Uterus (tissue), 4 donors: ENCODE data around the gene DIDO1. TPM values are rescaled to one million over a fixed set of nuclear protein-coding genes. Genes with fewer than 3 reads are reported as not detected.
A peak's percentile ranks its signal among the peaks of the same experiment; 100 is the strongest.

Experiments
- DNase-seq, 2 donors: peaks; one replicate each; pipeline ENCODE4 v3.0.0-alpha.2; 2019 to 2020
- H3K27ac ChIP-seq, 2 donors: fragments of 200-600 bp; sonication (generic); 1 replicate in 1 of 2; 2 replicates in 1 of 2; pipeline ENCODE4 v1.5.1; 2016 to 2018
- H3K27me3 ChIP-seq, 2 donors: fragments of 200-600 bp; sonication (generic); one replicate each; pipeline ENCODE4 v1.5.1; 2018 to 2019; ENCODE audit warnings: control low read depth in 1 of 2
- H3K36me3 ChIP-seq, 2 donors: fragments of 200-600 bp; sonication (generic); one replicate each; pipeline ENCODE4 v1.5.1; 2019; ENCODE audit warnings: control low read depth in 1 of 2
- H3K4me1 ChIP-seq, 2 donors: fragments of 200-600 bp; sonication (generic); one replicate each; pipeline ENCODE4 v1.5.1; 2018 to 2019; ENCODE audit warnings: control low read depth in 1 of 2
- H3K4me3 ChIP-seq, 2 donors: fragments of 200-600 bp; sonication (generic); 1 replicate in 1 of 2; 2 replicates in 1 of 2; pipeline ENCODE4 v1.5.1; 2018 to 2019; ENCODE audit warnings: mild to moderate bottlenecking in 1 of 2
- H3K9me3 ChIP-seq, 2 donors: fragments of 200-600 bp; sonication (generic); one replicate each; pipeline ENCODE4 v1.5.1; 2019; ENCODE audit warnings: control low read depth in 1 of 2
- POLR2A ChIP-seq, 2 donors: fragments of 450-650 bp; IDR thresholded peaks; one replicate each; pipeline ENCODE4 v1.6.1; 2016; ENCODE audit warnings: antibody characterized with exemption in 2 of 2, mild to moderate bottlenecking in 1 of 2, moderate library complexity in 1 of 2
- intact Hi-C: fragments of 100-400 bp; cut with DNase I; formaldehyde crosslinking; loops from one replicate; pipeline ENCODE4 v1.15.1; 2023; ENCODE audit warnings: low total_unique reads
- total RNA-seq, 4 donors: library from RNA; depleted of rRNA in 3 of 4; stranded (reverse); fragments of >200 nt in 3 of 4; gene quantifications; one replicate each; pipeline versions ENCODE4 v1.1.0 to v1.2.4, GENCODE V29; 2014 to 2023
- TF ChIP-seq, protein P1 (sequence below), 4 experiments: fragments of 200-600 bp in 2 of 4; fragments of 450-650 bp in 2 of 4; sonication (generic) in 2 of 4; IDR thresholded peaks; one replicate each; pipeline ENCODE4 v1.5.1; 2016 to 2019; ENCODE audit warnings: antibody characterized with exemption in 4 of 4, mild to moderate bottlenecking in 2 of 4, moderate library complexity in 1 of 4
- donor health status: DM: yes; HTN: yes; CAD: no.

DIDO1 gene
- total RNA-seq, 4 donors from 2014 or later = 20.9 to 92.8 (median 78.8) TPM

DNA sequence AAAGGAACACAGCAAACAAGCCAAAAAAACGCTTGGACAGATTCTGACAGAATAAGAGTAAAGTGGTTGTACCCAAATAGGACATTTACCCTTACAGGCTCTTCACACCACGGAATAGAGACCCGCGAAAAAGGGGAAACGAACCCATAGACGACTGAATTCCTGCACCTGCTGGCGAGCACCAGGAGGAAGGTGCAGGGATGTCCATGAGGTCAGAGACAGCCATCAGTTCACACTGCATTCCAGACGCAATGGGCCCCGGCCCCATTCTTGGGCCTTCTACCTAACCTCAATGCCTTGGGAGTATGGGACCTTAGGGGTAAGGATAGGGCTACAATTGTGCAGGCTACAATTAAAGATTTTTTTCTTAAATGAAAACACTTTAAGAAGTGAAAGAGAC, 5.2 kb upstream of the DIDO1 start:
- no peak overlapping the region for H3K27ac ChIP-seq
- TF ChIP-seq, protein P1, sequence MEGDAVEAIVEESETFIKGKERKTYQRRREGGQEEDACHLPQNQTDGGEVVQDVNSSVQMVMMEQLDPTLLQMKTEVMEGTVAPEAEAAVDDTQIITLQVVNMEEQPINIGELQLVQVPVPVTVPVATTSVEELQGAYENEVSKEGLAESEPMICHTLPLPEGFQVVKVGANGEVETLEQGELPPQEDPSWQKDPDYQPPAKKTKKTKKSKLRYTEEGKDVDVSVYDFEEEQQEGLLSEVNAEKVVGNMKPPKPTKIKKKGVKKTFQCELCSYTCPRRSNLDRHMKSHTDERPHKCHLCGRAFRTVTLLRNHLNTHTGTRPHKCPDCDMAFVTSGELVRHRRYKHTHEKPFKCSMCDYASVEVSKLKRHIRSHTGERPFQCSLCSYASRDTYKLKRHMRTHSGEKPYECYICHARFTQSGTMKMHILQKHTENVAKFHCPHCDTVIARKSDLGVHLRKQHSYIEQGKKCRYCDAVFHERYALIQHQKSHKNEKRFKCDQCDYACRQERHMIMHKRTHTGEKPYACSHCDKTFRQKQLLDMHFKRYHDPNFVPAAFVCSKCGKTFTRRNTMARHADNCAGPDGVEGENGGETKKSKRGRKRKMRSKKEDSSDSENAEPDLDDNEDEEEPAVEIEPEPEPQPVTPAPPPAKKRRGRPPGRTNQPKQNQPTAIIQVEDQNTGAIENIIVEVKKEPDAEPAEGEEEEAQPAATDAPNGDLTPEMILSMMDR (IDR thresholded peaks at IDR 0.05) = no peak
- TF ChIP-seq POLR2A (IDR thresholded peaks at IDR 0.05) = no peak
- intact Hi-C loops = no loop called here

DNA sequence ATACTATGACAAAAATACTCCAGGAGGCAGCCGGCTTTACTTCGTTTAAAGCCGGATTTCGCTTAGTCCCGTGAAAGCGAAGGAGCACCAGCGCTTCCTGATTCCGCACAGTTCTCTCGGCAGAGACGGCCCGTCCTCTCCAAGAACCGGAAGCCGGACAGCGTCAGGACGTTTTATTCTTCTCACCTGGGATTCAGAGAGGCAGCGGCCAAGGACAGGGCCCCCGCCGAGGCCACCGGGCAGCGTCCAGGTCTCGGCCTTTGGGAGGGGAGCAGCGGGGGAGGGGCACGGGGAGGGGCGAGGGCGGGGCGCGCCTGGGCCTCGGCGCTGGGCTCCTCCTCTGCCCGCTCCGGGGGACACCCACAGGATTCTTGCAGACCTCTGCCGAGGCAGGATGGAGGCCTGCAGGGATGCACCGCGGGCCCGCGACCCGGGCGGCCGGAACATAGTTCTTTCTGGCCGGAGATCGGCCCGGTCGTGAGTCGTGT, 2.8 kb upstream of the DIDO1 start:
- H3K4me1 ChIP-seq = peaks cover 12 to 13% of the 10 kb centered on the region in 2 donors
- peak overlapping the region; percentile 77 to 80 for H3K27ac ChIP-seq
- DNase-seq = peak; percentile 53 to 62
- no peaks in the 10 kb centered on the region for H3K36me3 ChIP-seq
- no peak for TF ChIP-seq POLR2A (IDR thresholded peaks at IDR 0.05)
- TF ChIP-seq, protein P1 (IDR thresholded peaks at IDR 0.05) = no peak
- peak overlapping the region; percentile 33 to 39 for H3K4me3 ChIP-seq
- no peaks in the 10 kb centered on the region for H3K27me3 ChIP-seq
- intact Hi-C loops = no loop called here
- no peaks in the 10 kb centered on the region for H3K9me3 ChIP-seq

More for the DNA sequence above, 5.2 kb upstream of the DIDO1 start:
- H3K9me3 ChIP-seq = no peaks in the 10 kb centered on the region
- H3K36me3 ChIP-seq = no peaks in the 10 kb centered on the region
- H3K4me3 ChIP-seq = no peak overlapping the region
- H3K4me1 ChIP-seq = peaks cover 13 to 25% of the 10 kb centered on the region in 2 donors
- no peaks in the 10 kb centered on the region for H3K27me3 ChIP-seq
- no peak for DNase-seq

DNA sequence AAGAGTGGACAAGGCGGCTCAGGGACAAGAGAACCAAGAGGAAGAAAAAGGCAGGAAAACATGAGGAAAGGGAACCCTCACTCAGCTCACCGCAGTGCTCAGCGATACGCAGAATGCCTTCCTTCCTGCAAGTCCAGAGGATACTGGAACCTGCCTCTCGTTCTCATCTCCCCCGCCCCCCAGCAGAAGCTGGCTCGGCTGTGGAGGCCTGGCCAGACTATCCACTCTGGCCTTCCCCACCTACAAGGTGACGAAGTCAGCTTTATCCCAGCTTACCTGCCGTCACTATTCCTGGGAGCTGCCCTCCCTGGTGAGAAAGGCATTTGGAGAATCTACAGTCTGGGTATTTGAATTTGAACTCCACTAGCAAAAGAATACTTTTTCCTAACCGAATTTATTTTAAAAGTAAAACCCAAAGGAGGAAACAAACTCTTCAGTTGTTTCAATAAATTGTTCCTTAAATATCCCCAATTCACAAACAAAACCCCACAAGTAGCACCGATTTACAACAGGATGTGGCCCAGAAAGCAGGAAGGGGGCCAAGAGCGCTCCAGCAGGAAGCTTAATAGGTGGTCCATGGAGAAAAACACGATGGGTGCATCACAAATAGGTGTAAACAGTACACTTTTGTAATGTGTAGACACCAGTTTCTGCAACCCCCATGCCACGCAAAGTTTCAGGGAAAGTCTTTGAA, 2.1 kb upstream of the DIDO1 start:
- Histone ChIP-seq H3K9me3 (no peaks in the 10 kb centered on the region), H3K4me3 (peak overlapping the region; percentile 33 to 39), H3K27me3 (no peaks in the 10 kb centered on the region), H3K27ac (peak overlapping the region; percentile 77 to 80), H3K36me3 (no peaks in the 10 kb centered on the region), H3K4me1 (peaks cover 12 to 20% of the 10 kb centered on the region in 2 donors)
- DNase-seq = no peak
- intact Hi-C loops = no loop called here
- TF ChIP-seq, protein P1 (IDR thresholded peaks at IDR 0.05) = no peak
- TF ChIP-seq POLR2A (IDR thresholded peaks at IDR 0.05) = no peak

DNA sequence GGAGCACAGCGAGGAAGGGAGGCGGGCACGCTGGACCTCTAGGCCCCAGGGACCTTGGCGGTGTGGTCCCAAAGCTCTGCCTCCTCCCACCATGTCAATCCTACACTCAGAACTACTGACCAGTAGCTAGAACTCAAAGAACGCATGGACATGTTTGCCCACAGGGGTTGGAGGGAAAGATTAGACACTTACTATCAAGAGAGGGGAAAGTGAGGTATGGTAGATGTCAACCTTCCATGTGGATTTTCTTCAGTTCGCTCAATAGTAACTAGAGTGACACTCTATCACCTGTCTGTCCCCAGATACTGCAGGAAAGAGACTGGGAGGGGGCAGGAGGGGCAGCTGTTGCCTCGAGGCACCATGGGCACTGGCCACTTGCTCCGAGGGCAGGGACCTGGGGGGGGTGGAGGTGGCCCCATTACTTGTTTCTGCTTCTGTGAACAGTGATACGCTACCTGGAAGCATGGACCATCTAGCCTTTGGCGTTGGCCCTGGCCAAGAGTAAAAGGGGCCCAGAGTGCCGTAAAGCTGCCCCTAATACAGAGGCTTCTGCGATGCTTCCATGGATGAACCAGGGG, 912 bp upstream of the DIDO1 start:
- H3K4me3 ChIP-seq = peak overlapping the region; percentile 71 to 82
- TF ChIP-seq POLR2A (IDR thresholded peaks at IDR 0.05) = no peak
- TF ChIP-seq, protein P1 (IDR thresholded peaks at IDR 0.05) = no peak
- H3K9me3 ChIP-seq = no peaks in the 10 kb centered on the region
- intact Hi-C loops = no loop called here
- peak overlapping the region; percentile 96 to 97 for H3K27ac ChIP-seq
- no peak for DNase-seq
- H3K36me3 ChIP-seq = no peaks in the 10 kb centered on the region
- no peaks in the 10 kb centered on the region for H3K27me3 ChIP-seq
- H3K4me1 ChIP-seq = peaks cover 12 to 31% of the 10 kb centered on the region in 2 donors
